Fibroblast of gingiva (primary cell): Measurements from ENCODE around the gene OSBPL8.

Experiments
- DNase-seq: peaks from one replicate; pipeline ENCODE4 v3.0.0-alpha.2; 2011; ENCODE audit warnings: low read depth

Gene OSBPL8

DNA sequence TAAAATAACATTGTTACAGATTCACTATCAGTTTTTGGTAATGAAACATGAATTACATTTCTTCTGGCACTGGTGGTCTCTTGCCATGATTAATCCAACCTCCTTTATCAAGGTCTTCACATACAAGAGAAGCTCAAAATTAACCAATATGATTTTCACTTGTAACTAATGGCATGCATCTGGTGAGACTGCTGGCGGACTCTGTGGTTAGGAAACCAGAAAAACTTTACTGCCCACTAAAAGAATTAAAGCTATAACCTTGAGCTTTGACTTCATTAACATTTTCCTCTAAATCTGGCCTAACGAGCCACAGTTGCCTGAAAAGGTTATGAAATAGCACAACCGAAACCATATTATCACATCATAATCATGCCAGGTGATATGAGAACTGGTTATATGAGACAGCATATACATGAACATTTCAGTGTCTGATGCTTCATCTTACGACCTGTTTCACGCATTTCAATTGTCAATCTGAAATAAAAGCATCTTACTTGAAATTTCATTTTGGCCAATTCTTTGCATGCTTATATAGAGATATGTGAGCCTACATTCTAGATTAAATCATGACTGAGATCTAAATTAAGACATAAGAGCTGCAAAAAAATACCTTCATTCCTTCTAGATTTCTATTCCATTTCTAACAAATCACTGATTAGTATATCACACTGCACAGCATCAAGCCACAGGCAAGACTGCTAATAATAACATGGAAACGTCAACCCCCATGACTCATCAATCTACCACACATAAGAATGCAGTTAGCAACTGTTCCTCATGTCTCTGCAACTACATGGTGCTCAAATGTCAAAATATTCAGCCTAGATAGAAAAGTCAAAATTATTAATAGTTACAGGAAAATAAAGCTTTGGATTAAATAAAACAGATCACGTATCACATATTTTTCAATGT is 89.3 kb downstream of the OSBPL8 start:
- peak; percentile 68 for DNase-seq

DNA sequence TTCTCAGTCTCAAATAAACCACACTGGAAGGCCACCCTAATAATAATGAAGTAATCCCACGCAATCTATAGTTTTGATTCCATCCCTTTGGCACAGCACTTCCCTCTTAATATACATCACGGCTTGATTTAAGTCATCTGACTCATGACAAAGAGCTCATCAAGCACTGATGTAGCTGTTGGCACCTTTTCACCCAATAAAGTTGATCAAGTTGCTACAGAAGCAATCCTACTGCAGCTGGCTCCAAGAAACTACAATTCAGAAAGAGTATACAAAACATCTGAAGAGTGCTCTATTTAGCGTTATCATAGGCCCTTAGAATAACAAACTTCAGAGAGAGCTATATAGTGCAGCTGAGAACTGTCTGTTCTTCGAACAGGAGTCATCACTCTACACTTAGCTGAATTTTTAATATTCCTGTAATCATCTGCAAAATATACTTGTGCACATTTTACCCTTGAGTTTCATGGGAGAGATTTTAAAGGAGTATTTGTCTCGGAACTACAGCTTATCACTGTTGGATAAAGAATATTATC is 94.9 kb downstream of the OSBPL8 start:
- DNase-seq: no peak

- no peak for DNase-seq
Observed at GRCh38 chr12:76462668-76463224, 96.8 kb downstream of the OSBPL8 start.

DNA sequence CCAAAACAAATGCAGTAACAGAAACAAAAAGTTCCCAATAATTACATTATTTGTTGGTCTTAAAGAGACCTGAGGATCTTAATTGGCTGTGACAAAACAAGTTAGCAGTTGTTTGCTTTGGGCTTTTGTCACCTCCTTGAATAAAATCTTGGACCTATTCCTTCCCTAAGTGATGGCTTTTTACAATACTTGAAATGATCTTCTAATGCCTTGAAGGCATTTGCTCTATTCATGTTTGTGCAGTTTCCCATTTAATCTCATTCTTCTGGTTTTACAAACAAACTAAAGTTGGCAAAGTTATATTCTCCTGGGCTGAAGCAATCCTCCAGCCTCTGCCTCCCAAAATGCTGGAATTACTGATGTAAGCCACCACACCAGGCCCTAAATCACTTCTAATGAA is 98.8 kb downstream of the OSBPL8 start:
- peak; percentile 8 for DNase-seq

GRCh38 chr12:76457818-76458217 is 101.8 kb downstream of the OSBPL8 start:
- no peak for DNase-seq

- DNase-seq: no peak
Observed at GRCh38 chr12:76457010-76457409, 102.6 kb downstream of the OSBPL8 start.

DNA sequence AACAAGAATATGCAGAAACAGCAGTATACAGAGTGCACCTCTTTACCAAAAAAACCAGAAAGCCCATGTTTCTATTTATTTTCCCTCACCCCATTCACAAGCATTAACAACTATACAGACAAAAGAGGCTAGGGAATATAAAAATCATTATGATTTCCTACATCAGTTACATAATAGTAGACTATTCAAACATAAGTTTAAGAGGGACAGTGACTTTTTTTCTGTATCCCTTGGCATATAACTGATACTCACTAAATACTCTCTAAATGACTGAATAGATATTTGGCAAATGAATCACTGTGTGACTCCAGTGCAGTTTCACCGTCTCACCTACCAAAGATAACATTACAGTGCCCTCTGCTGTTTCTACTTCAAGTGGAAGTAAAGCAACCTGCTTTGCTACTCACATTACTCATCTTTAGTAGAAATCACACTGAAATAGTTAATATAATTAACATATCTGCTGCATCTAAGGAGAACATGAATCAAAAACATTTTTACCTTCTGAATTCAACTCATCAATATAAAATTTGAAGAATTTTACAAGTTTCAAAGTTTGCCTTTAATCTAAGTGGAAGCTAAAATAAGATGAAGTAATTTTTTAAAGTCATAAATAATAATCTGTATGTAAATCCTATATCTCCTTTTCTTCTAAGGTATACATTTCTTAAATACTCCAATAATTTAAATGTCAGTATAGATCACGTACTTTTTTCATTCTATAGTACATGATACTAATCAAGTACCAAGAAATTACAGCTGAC is 103.8 kb downstream of the OSBPL8 start:
- DNase-seq: peak; percentile 75

GRCh38 chr12:76451528-76451927 is 108.0 kb downstream of the OSBPL8 start:
- no peak for DNase-seq

- peak; percentile 52 for DNase-seq
Observed at GRCh38 chr12:76450690-76451089, 108.9 kb downstream of the OSBPL8 start.

GRCh38 chr12:76449993-76450392 is 109.6 kb downstream of the OSBPL8 start:
- peak; percentile 11 for DNase-seq

GRCh38 chr12:76449583-76449982 is 110.0 kb downstream of the OSBPL8 start:
- peak; percentile 56 for DNase-seq

- no peak for DNase-seq
Observed at GRCh38 chr12:76449016-76449415, 110.6 kb downstream of the OSBPL8 start.

- DNase-seq: no peak
Observed at GRCh38 chr12:76446090-76446489, 113.5 kb downstream of the OSBPL8 start.

DNA sequence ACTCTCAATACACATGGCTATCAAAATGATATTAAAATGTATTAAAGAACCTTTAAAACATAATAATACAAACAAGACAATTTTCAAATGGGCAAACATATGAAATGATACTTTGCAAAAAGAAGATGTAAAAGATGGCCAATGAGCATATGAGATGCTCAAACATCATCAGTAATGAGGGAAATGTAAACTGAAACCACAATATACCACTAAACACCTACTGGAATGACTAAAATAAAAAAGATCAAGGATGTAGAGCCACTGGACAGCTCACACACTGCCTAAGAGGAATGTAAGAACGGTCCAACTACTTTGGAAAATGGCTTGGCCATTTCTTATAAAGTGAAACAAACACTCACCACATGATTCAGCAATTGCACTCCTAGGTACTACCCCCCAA is 114.1 kb downstream of the OSBPL8 start:
- no peak for DNase-seq

GRCh38 chr12:76444408-76444984 is 115.1 kb downstream of the OSBPL8 start:
- peak; percentile 32 for DNase-seq

DNA sequence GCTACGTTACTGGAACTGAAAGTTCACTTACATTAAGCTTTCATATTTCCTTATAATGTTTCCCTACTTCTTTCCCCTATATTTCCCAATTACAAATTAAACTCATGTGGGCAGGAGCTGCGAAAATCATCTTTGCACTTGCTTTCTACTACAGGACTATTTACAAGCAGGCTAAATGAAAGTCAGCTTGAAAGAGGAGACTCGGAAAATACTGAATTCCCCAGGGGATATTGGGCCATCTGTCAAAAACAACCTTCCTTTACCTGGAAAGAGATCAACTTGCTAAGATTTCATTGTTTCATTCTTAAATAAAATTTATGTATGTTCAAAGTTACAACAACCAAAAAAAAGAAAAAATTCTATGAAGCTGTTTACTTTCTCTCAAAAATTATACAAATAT is 118.6 kb downstream of the OSBPL8 start:
- DNase-seq: no peak

DNA sequence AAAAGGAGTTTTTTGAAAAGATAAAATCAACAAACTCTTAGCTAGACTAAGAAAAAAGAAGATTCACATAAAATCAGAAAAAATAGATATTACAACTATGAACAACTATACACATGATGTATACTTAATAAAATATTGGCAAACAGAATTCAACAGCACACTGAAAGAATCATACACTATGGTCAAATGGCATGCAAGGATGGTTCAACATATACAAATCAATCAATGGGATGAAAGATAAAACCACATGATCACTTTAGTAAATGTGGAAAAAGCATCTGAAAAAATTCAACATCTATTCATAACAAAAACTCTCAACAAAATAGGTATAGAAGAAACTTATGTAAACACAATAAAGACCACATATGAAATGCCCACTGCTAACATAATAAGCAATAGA is 126.8 kb downstream of the OSBPL8 start:
- DNase-seq: no peak

DNA sequence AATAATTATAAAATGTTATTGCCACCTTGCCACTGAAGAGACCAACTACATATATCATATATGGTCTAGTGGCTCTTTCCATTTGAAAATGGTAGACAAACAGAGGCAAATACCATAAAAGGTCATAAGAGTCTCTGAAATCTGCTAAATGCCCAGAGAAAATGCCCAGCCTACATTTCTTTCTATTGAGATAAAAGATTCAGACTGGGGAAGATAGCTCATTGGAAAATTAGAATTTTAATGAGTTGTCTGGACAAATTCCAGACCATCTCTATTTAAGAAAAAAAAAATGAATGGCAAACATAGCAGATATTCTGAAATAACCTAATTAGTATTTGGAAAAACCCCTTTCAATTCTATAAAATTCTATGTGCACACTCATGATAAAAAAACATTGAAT is 131.5 kb downstream of the OSBPL8 start:
- no peak for DNase-seq

GRCh38 chr12:76426160-76426559 is 133.4 kb downstream of the OSBPL8 start:
- no peak for DNase-seq

GRCh38 chr12:76424941-76425340 is 134.6 kb downstream of the OSBPL8 start:
- no peak for DNase-seq

DNA sequence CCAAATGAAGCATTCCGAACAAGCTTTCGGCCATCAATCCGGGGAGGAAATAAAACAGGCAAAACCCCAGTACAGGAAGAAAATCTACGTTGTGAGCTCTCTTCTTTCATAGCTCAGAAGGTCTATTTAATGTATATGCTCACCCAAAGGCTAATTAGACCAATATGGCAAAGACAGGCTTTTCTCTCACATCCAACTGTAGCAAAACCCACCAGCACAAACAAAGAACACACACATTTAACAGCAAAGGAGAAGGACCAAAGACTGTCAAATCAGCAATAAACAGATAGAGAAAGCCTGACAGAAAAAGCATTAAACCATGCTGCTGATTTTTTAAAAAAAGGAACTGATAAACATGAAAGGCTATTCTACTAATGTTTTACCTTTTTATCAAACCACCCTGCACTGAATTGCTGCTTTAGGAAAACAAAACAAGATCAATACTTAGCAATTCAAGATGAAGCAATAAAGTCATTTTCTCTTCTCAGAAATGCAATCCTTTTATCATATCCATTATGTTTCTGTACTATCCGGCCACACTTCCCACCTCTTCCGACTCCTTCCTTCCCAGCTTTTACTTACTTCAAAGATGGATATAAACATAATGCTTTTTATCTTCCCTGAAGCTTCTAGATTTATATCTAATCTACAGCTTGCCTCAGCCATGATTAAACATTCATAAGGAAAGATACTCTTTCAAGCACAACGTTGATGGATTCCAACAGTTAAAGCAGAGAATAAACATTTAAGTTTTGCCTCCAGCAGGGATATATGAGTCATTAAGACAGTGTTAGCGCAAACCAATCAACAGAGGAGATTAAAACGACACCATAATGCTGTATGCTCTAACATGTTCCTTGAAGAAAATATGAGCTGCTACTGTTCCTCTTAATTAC is 136.8 kb downstream of the OSBPL8 start:
- DNase-seq: peak; percentile 39
